GM19467 (cell line): ENCODE measurements around the gene SUGP1.

Source experiments
- ATAC-seq: cut with Tn5 transposase; IDR thresholded peaks from one replicate; pipeline ENCODE4 v1.9.1; 2021; ENCODE audit warnings: mild to moderate bottlenecking, moderate library complexity; ENCODE audit not compliant: unreplicated experiment

Gene SUGP1

DNA sequence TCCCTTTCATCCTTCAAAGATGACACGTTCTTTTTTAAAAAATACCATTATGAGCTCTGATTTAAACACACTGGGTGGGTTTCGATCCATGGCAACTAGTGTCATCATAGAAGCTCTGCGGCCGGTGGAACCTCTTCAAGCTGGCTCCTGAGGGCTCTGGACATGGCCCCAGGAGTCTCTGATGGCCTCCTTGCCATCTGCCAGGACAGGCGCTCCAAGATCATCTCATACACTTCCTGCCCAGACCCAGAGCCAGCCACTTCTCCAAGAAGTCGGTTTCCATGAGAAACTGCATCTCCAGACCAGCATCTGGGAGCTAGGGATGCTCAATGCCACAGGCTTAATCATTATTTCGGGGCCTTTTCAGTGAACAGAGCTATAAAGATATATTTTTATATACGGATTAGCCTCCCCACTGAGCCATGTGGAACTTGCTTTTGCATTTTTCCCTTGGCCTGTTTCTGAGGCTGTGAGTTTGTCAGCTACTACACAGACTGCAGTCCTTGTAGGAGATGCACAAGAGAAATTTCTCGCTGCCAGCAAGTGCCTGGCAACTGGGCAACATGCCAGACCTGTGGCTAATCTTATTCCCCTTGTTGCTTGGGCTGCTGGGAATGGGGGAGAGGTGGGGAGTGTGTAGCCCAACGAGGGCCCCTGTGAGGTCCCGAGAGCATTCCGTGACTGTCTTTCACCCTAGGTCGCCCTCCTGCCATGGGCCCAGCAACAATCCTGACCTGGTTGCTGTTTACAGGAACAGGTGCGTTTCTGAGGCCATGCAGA, 15.9 kb downstream of the SUGP1 start:
- no peak for ATAC-seq

DNA sequence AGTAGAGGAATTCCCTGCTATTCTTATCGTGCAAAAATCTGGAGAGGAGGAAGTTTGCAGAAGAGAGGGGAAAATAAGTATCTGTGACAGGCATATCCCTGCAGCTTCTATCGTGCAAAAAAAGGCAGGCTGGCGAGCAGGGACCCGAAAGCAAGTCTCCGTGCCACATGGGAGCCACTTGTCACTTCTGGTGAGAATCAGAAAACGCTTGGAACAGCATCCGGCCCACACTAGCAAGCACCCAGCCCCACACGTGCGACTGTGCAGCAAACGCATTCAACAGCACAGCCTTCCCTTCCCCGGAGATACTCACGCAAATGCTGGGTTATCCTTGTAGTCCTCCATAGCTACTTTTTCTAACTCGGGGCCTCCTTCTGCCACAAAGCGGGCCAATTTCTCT, 16.9 kb downstream of the SUGP1 start:
- ATAC-seq, result no peak

DNA sequence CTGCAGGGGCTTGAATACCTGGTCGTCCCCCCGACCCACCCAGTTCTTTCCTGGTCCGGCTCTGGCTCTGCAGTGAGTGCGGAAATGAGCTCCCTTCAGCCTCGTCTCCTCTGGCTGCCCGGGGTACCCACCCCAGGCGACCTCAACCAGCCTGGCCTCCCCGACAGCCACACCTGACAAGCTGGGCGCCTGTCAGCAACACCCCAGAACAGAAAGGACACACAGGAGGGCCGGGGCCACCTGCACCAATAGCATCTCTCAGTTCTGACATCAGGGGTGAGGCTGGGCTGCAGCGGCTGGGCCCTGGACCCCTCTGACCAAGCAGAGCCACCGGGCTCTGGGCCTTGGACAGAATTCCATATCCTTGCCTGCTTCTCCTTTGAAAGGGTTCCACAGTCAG, 19.7 kb downstream of the SUGP1 start:
- ATAC-seq, result no peak

DNA sequence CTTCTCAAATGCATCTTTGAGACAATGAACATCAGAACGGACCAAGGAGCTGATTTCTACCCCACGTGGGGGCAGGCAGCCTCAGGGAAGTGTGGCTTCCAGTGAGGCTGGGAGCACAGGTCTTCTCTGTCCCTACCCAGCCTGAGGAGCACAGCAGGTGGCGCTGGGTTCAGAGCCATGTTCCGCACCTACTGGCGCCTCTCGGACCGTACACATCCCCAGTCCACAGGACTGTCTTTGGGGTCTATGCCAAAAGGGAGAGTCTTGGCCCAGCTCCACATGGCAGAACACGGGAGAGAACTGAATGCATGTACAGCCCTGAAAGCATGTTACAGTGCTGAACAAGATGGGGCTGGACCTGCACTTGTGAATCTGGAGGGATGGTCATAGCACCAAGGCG, 22.6 kb downstream of the SUGP1 start:
- no peak for ATAC-seq

DNA sequence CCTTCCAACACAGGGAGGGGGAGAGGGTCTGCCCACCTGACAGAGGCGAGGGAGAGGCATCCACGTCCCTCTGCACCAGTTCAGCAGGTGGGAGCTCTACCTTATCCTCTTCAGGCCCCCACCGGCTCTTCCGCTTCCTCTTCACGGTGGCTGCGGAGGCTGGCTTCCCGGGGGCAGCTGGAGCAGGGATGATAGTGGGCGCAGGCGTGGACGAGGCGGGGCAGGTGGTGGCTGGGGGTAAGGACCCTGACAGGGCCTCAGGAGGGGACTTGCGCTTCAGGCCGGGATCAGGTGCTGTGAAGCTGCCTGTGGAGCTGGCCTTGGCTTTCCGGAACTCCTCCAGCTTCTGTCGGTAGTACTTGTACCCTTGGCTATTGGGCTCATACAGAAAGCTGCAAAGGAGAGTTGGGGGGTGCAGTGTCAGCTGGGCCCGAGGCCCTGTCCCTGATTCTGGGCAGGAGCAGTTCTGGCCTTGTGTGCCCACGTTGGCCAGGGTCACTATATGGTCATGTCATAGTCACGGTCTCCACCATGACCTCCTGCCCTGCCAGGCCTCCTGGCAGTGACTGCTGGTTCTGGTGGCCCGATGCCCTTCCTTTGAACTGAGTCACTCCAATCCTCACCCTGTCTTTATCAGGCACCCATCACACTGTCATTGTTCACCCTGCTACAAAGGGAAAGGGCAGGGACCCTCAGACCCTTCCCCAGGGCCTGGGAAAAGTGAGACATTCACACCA, 23.2 kb downstream of the SUGP1 start:
- no peak for ATAC-seq

DNA sequence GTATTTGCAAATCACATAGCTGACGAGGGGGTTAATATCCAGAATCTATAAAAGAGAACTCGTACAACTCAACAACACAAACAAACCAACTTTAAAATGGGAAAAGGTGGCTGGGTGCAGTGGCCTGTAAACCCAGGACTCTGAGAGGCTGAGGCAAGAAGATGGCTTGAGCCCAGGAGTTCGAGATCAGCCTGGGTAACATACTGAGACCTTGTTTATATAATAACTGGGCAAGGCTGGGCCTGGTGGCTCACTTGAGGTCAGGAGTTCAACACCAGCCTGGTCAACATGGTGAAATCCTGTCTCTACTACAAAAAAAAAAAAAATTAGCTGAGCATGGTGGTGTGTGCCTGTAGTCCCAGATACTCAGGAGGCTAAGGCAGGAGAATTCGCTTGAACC, 25.4 kb downstream of the SUGP1 start:
- ATAC-seq, result no peak

DNA sequence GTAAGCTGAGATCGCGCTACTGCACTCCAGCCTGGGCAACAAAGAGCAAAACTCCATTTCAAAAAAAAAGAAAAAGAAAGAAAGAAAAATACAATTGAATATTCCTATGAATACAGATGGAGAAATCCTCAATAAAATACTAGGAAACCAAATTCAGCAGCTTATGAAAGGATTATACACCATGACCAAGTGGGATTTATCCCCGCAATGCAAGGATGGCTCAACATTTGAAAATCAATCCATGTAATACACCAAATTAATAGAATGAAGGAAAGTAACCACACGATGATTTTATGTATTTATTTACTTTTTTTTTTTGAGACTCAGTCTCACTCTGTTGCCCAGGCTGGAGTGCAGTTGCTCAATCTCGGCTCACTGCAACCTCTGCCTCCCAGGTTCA, 27.7 kb downstream of the SUGP1 start:
- no peak for ATAC-seq

DNA sequence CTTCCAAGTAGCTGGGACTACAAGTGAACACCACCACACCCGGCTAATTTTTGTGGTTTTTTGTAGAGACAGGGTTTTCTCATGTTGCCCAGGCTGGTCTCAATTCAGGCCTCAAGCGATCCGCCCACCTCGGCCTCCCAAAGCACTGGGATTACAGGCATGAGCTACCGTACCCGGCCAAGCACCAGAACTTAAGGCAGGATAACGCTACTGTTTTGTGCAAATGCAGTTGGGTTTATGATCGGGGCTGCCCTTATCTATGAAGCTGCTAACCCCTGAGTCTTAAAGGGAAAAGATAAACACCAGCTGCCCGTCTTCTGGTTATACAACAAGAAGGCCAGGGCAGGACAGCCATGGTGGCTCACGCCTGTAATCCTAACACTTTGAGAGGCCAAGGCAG, 34.6 kb downstream of the SUGP1 start:
- ATAC-seq, result no peak

DNA sequence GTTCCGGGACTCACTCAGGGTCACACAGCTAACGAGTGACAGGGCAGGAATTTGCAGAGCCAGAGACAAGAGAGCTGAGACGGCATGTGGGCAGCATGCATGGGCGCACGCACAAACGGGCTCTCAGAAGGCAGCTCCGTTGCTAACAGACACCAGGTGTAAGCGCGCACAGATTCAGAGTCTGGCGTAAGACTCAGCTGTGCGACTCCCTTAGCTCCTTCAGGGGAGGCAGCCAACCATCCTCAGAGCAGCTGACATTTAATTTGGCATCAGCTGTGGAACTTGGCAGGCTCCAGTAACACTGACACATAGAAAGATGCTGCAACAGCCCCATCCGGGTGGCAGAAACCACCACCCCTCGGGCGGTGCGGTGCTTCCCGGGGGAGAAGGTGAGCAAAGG, 39.7 kb downstream of the SUGP1 start:
- no peak for ATAC-seq

DNA sequence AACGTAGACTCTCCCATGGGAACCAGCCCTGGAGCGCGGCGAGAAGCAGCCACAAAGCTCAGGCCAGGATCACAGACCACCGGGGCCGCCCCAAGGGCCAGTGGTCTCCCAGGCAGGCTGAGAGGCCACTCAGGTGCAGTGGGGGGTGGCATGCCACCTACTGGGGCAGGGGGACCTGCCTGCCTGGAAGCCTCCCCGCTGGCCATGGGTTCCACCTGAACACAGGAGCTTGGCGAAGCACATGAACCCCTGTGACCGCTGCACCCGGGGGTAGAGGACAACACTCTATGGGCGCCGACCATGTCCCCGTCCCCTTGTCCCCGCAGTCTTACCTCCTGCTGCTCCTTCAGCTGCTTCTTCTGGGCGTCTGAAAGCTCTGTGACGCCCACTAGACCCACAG, 40.5 kb downstream of the SUGP1 start:
- no peak for ATAC-seq

DNA sequence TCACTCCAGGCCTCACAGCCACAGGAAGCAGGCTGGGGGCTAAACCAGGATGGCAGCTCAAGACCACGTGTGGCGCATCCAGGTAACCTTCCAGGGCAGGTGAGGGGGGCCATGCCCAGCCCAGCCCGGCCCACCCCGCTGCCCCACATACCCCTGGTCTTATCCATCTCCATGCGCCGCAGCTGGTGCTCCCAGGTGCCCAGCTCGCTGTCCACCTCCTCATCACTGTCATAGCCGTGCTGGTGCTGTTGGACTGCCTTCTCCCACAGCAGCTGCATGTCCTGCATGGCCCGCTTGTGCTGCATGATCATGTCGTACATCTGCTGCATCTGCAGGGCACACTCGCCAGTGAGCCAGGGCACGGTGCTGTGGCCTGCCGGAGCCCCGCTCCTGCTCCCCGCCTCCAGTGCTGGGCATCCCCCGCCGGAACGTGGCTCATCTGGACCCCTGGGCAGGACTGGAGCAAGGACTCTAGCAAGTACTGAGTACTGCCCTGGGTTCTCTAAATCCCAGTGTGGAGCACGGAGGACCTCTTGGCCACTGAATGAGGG, 41.2 kb downstream of the SUGP1 start:
- ATAC-seq, result no peak

DNA sequence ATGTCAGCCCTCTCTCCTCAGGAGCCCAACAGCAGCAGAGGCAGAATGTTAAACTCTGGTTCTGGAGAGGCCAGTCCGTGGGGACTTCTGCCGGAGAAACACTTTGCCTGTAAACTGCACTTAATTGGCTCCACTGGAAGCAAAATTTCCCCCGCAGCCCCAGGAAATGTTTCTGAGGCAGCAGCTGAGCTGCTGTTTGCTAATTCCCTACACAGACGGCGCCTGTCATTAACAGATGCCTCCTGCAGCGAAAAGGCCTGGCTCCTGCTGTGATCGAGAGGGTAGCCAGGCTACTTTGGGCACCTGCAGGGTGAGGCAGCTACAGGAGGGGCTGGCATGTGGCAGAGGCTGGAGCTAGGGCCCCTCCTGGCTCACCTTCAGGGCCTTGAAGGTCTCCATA, 42.0 kb downstream of the SUGP1 start:
- no peak for ATAC-seq

DNA sequence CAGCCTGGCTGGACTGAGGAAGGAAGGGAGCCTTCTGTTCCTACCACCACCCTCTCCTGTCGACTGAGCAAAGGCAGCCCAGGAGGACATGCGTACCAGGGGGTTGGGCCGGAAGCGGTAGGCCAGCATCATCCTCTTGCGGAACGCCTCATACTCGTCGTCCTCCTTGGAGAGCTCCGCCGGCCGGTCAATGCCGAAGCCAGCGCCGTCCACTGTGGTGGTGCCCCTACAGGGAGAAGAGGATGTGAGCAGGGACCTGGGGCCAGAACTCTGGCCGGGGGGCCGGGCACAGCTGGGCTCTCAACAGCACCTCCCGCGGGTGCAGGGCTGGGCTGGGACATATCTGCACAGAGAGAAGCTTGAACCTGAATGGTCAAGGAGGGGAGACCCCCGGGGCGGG, 43.5 kb downstream of the SUGP1 start:
- ATAC-seq, result no peak

DNA sequence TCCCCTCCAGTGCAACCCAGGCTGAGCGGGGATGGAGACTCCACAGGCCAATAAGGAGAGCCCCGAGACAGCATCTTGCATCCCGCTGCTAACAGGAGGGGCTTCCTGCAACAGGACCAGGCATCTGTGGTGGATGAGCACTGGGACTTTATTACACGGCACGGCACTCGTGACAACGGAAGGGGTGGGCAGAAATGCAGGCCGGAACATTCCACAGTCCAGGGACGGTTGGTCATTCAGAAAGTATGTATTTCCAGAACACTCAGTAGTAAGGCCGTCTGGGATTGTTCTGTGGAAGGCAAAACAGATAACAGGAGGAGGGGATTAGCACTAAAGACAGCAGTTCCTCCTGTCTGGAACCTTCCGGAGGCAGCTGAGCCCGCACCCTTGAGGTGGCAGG, 43.9 kb downstream of the SUGP1 start:
- no peak for ATAC-seq

DNA sequence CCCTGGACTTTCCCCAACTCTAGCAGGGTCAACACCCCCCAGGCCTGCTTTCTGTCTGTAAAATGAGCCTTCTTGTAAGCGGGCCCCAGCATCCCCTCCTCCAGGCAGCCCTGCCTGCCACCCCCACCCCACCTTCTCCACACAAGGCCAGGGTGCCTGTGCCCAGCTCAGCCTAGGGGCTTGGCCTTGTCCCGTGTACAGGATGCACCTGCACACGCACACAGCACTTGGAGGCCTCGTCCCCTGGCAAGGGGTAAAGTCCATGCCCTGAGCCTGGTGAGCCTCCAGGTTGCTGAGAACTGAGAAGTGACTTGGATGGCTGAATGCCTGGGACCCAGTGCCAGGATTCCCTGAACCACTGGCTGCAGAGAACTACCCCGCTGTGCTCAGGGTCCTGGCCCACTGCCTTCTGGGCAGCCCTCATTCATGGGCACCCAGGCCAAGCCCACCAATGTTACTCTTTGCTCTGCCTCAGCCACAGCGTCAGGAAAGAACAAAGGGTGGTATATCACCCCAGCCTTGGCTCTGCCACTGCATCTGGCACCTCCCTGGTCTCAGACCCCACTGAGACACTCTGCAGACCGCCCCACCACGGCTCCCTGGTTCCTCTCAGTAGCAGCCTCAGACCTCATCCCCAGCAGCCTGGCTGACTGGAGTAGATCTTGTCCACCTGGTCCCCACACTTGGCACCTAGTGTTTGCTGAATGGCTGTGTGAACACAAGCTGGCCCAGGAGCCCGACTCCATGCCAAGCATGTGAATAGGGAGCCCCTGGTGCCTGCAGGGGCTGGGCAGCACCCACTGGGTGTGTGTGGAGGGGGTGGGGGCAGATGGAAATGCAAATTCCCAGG, 45.4 kb downstream of the SUGP1 start:
- no peak for ATAC-seq

DNA sequence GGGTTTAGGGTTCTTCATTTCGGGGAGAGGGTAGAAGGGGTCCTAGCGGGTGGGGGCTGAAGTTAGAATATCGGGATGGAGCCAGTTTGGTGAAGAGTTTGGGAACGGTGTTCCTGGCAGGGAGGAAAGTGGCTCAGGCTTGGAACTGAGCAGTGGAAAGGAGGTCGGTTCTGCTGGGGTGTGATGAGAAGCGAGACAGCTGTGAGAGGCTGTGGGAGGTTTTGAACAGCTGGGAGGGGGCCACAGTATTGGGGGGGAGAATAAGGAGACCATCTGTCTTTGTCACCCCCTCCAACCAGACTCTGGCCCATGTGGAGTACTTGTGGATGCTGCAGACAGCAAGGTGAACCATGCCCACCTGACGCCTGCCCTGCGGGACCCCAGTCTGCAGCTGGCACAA, 46.2 kb downstream of the SUGP1 start:
- no peak for ATAC-seq

DNA sequence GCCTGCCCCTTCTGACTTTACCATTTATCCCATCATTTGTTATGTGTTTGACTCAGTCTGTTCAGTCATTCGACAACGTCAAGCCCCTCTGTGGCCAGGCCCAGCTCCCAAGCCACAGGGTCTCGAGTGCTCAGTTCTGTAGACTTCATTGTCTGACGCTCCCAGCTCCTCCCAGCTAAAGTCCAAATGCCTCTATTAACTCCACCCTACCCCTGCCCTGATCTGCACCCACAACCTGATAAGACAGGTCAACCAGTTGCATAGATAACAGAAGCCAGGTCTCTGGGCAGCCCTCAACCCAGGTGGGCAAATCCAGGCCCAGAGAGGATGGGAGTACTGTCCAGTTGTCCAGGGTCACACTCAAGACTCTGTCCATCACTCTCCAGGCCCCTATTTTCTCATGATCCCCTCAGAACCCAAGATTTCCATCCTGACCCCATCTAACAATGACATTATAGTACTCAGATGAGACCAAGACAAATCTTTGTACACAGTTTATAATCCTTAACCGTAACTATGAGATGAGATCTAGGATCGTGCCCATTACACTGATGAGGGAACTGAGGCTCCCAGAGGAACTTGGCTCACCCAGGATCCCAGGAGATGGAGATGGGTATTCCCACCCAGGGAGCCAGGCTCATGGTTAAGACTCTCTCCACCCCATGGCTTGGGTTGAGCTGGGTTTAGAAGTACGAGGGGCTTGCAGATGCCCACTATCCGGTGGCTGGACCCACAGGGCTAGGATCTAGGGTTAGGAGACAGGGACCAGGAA, 48.3 kb downstream of the SUGP1 start:
- ATAC-seq, result no peak

DNA sequence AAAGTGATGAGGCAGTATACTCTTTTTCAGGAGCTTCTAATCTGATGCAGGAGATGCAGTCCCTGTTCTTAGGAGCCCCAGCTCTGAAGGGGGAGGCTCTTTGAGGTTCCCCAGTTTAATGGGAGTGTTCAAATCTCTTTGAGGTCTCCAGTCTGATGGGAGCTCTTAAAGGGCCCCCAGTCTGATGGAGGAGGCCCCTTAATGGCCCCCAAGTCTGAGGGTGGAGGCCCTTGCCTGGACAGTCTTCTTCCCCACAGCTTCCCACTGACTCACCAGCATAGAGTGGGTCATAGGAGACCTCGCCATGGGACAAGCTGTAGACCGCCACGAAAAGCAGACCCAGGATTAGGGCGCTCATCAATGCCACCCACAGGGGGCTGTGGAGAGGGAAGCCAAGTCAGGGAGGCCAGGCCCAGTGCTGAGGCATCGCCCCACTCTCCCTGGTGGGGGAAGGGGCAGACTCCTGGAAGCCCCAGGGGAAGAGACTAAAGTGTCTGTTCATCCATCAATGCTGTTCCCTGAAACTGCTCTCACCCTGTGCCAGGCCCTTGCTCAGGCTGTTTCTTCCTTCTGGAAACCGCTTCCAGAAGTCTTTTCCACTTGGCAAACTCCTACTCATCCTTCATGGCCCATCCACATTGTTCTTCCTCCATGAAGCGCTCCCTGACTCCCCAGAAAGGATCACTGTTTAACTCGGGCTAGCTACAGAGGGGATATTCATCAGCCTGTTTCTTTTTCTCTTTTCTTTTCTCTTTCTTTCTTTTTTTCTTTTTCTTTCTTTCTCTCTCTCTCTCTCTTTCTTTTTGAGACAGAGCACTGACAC, 49.3 kb downstream of the SUGP1 start:
- no peak for ATAC-seq

DNA sequence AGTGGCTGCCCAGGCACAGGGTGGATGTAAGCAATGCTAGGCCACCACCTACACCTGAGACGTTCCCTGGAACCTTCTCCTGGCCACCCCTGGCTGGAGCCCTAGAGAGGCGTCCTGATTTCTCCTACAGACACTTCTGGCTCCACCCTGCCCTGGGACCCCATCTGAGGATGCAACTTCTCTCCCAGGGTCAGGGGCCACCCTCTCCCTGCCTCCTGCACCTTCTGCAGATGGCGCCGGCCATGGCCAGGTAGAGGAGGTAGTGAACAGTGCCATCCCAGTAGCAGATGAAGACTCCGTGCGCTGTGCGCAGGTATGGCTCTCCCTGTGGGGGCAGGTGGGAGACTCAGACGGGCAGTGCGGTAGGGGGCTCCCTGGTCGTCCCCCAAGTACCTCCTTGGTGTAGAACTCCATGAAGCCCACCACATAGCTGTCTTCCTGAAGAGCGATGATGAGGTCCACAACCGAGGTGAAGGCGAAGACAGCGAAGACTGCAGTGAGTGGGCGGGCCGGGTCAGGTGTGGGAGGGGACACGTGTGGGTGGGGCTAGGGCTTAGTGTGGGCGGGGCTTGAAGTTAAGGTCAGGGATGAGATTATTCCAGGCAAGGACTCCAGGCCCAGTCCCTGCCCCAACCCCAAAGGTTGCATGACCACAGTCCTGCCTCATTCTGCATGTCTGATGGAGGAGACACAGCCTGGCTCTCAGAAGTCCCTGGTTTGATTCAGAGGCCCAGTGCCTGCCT, 50.2 kb downstream of the SUGP1 start:
- ATAC-seq, result no peak
